NB4 (cell line): ENCODE results near the gene L3MBTL2.

Experiments
- CTCF ChIP-seq: IDR thresholded peaks from one replicate; pipeline ENCODE4 v1.5.1; 2012; ENCODE audit warnings: low read depth, low read length
- MAX ChIP-seq: IDR thresholded peaks from 2 replicates; pipeline ENCODE4 v1.6.1; 2011; ENCODE audit warnings: low read depth, low read length
- MYC ChIP-seq: IDR thresholded peaks from 2 replicates; pipeline ENCODE4 v1.6.1; 2011; ENCODE audit warnings: low read depth, low read length

GRCh38 chr22:41191467-41191866 lies 13.6 kb upstream of the L3MBTL2 start:
- TF ChIP-seq MYC (no peak), CTCF (no peak), MAX (no peak)
